Measurements from ENCODE around the gene CPNE2. TPM values are rescaled to one million over a fixed set of nuclear protein-coding genes. Genes with fewer than 3 reads are reported as not detected.

Gene CPNE2
- total RNA-seq, 1 donor, result 11.6 TPM

DNA sequence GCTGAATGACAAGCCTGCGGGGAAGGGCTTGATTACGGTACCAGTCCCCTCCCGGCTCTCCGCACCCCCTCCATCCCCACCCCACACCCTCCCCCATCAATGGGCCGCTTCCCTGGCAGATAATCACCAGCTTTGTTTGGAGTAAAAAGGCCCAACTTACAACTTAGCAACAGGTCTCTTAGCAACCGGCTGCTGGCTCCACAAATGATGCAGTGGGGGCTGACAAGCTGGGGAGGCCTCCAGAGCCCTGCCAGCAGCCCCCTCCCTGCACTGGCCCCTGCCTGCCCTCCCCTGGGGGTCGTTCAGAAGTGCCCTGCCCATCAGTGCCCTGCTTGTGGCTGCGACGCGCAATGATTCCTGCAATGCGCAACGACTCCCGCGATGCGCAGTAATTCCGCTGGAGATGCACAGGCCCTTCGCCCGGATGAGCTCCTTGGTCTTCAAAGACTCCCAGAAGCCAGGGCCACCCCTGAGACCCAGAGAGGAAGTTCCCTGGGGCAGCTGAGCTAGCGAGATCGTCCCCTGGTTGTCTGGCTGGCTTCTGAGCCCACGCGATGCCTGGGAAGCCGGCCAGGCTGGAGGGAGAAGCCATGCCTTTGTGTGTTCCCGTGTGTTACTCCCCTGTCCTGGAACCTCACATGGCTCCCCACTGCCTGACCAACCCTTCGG is 23.3 kb downstream of the CPNE2 start:
- no peaks in the 10 kb centered on the region for H3K27me3 ChIP-seq (ENCODE audit: insufficient read depth, low read length)
- peaks cover 18% of the 10 kb centered on the region for H3K4me1 ChIP-seq (ENCODE audit: insufficient read depth, low read length)
- H3K27ac ChIP-seq (ENCODE audit: low read depth, low read length), result no peak overlapping the region
- H2AFZ ChIP-seq (ENCODE audit: low read length), result peak overlapping the region; percentile 60
- no peaks in the 10 kb centered on the region for H3K79me2 ChIP-seq (ENCODE audit: insufficient read depth, low read length)
- peak; percentile 95 for DNase-seq (ENCODE audit: insufficient read length, low spot score, missing footprints)
- H3K9me3 ChIP-seq (ENCODE audit: low read depth, low read length), result no peaks in the 10 kb centered on the region
- H3K4me3 ChIP-seq (ENCODE audit: insufficient read depth, low read length), result no peak overlapping the region
- H3K4me2 ChIP-seq (ENCODE audit: insufficient read depth, low read length), result no peak overlapping the region
- no peaks in the 10 kb centered on the region for H3K36me3 ChIP-seq (ENCODE audit: insufficient read depth, low read length)
- no peaks in the 10 kb centered on the region for H4K20me1 ChIP-seq (ENCODE audit: insufficient read depth, low read length)
- TF ChIP-seq, protein P1, sequence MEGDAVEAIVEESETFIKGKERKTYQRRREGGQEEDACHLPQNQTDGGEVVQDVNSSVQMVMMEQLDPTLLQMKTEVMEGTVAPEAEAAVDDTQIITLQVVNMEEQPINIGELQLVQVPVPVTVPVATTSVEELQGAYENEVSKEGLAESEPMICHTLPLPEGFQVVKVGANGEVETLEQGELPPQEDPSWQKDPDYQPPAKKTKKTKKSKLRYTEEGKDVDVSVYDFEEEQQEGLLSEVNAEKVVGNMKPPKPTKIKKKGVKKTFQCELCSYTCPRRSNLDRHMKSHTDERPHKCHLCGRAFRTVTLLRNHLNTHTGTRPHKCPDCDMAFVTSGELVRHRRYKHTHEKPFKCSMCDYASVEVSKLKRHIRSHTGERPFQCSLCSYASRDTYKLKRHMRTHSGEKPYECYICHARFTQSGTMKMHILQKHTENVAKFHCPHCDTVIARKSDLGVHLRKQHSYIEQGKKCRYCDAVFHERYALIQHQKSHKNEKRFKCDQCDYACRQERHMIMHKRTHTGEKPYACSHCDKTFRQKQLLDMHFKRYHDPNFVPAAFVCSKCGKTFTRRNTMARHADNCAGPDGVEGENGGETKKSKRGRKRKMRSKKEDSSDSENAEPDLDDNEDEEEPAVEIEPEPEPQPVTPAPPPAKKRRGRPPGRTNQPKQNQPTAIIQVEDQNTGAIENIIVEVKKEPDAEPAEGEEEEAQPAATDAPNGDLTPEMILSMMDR (IDR thresholded peaks at IDR 0.05; ENCODE audit: extremely low read depth, low read depth, low read length), result no peak

DNA sequence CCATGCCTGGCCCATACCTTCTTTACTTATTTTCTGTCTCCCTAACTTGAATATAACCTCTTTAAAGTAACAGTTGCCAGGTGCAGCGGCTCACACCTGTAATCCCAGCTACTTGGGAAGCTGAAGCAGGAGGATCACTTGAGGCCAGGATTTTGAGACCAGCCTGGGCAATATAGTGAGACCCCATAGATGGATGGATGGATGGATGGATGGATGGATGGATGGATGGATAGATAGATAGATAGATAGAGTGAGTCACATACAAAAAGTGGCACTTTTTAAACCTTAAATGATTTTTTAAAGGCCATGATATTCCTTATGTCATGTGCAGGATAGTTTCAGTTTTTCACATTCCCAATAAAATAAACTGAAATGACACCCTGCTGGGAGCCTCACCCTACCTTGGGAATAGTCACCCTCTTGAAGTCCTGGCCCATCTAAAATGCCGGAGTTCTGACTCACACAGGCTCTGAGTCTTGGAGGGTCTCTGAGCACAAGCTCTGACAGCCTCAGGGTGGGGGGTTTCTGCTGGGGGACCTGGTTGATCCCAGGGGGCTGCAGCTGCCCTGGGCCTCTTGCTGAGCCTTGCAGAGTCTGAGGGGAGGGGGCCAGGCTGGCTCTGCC is 26.2 kb downstream of the CPNE2 start:
- peaks cover under 1% of the 10 kb centered on the region for H3K4me1 ChIP-seq (ENCODE audit: insufficient read depth, low read length)
- H4K20me1 ChIP-seq (ENCODE audit: insufficient read depth, low read length), result no peaks in the 10 kb centered on the region
- no peak overlapping the region for H3K27ac ChIP-seq (ENCODE audit: low read depth, low read length)
- H3K36me3 ChIP-seq (ENCODE audit: insufficient read depth, low read length), result no peaks in the 10 kb centered on the region
- H3K4me2 ChIP-seq (ENCODE audit: insufficient read depth, low read length), result no peak overlapping the region
- peak; percentile 34 for DNase-seq (ENCODE audit: insufficient read length, low spot score, missing footprints)
- H3K4me3 ChIP-seq (ENCODE audit: insufficient read depth, low read length), result no peak overlapping the region
- H3K9me3 ChIP-seq (ENCODE audit: low read depth, low read length), result no peaks in the 10 kb centered on the region
- H3K27me3 ChIP-seq (ENCODE audit: insufficient read depth, low read length), result no peaks in the 10 kb centered on the region
- TF ChIP-seq, protein P1 (IDR thresholded peaks at IDR 0.05; ENCODE audit: extremely low read depth, low read depth, low read length), result no peak
- no peak overlapping the region for H2AFZ ChIP-seq (ENCODE audit: low read length)
- H3K79me2 ChIP-seq (ENCODE audit: insufficient read depth, low read length), result no peaks in the 10 kb centered on the region

DNA sequence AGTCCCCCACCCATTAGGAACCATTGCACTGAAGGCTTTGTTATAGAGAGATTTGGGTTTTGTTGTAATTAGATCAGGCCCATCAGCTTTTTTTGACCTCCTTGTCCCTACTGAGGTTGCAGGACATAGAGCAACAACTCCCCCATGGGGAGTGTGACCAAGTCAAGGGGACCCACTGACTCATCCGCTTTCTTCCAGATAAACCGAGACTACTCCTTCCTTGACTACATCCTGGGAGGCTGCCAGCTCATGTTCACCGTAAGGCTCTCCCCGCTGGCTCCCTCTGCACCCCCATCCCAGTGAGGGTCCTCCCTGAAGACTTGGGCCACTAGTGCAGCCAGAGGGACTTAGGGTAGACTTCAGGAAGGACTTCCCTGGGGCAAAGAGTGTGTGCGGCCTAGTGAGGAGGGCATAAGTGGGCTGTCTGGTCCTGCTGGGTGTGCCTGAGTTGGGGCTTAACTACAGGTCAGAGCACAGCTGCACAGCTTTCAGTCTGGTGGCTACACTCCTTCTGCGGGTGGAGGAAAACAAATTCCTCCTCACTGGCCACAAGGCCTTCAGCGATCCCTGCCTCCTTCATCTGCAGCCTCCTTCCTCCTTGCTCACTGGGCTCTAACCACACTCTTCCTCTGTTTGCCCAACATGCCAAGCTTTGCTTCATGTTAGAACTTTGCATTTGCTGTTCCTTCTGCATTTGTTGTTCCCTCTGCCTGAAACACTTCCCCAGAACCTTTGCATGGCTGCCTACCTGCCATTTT is 31.0 kb downstream of the CPNE2 start:
- H3K4me1 ChIP-seq (ENCODE audit: insufficient read depth, low read length), result no peaks in the 10 kb centered on the region
- no peaks in the 10 kb centered on the region for H3K9me3 ChIP-seq (ENCODE audit: low read depth, low read length)
- DNase-seq (ENCODE audit: insufficient read length, low spot score, missing footprints), result peak; percentile 62
- H3K4me3 ChIP-seq (ENCODE audit: insufficient read depth, low read length), result no peak overlapping the region
- H3K27ac ChIP-seq (ENCODE audit: low read depth, low read length), result no peak overlapping the region
- H3K36me3 ChIP-seq (ENCODE audit: insufficient read depth, low read length), result no peaks in the 10 kb centered on the region
- no peak overlapping the region for H3K4me2 ChIP-seq (ENCODE audit: insufficient read depth, low read length)
- H4K20me1 ChIP-seq (ENCODE audit: insufficient read depth, low read length), result no peaks in the 10 kb centered on the region
- no peaks in the 10 kb centered on the region for H3K27me3 ChIP-seq (ENCODE audit: insufficient read depth, low read length)
- no peaks in the 10 kb centered on the region for H3K79me2 ChIP-seq (ENCODE audit: insufficient read depth, low read length)
- TF ChIP-seq, protein P1 (IDR thresholded peaks at IDR 0.05; ENCODE audit: extremely low read depth, low read depth, low read length), result no peak
- H2AFZ ChIP-seq (ENCODE audit: low read length), result no peak overlapping the region
